Activated T-cell treated with anti-CD3 and anti-CD28 coated beads, Interleukin-2, amount 50 U/mL, for 48 hours (primary cell): Measurements from ENCODE around the gene GPR39.

Source experiments
- DNase-seq, 2 experiments: peaks; one replicate each; pipeline ENCODE4 v3.0.0-alpha.2; 2020

GPR39 gene

GRCh38 chr2:132681766-132682165 lies 265.2 kb downstream of the GPR39 start:
- DNase-seq: no peak

GRCh38 chr2:132690664-132691303 lies 274.2 kb downstream of the GPR39 start:
- DNase-seq: no peak

- DNase-seq: no peak
Observed at GRCh38 chr2:132691556-132691955, 275.0 kb downstream of the GPR39 start.

- DNase-seq: no peak
Observed at GRCh38 chr2:132692816-132693215, 276.2 kb downstream of the GPR39 start.
